Measurements from ENCODE around the gene E4F1. TPM values are rescaled to one million over a fixed set of nuclear protein-coding genes. Genes with fewer than 3 reads are reported as not detected.

Gene E4F1
- total and polyA plus RNA-seq, 2 donors (not counting 1 experiment from before 2014, with no cell fraction given), result 41.8 to 70.9 TPM

- no peak within 1 kb of the TSS for H3K27ac Mint-ChIP-seq
- Histone ChIP-seq H3K79me2 (ENCODE audit: control insufficient read depth, insufficient read depth, low read length) (peaks cover 25% of the 10 kb centered on the region), H3K4me3 (ENCODE audit: control extremely low read depth in 1 of 5, extremely low read depth in 1 of 5, insufficient read depth in 1 of 5, low read depth in 2 of 5, low read length in 4 of 5) (no peak within 1 kb of the TSS), H2AFZ (ENCODE audit: insufficient read depth, low read depth, low read length, poor library complexity, severe bottlenecking) (no peak within 1 kb of the TSS), H3K9ac (ENCODE audit: low read length) (no peak within 1 kb of the TSS), H4K20me1 (ENCODE audit: control insufficient read depth, insufficient read depth, low read length, poor library complexity, severe bottlenecking) (peaks cover 11% of the 10 kb centered on the region), H3K27me3 (replicated peaks in 1 of 4; ENCODE audit: control extremely low read depth in 1 of 4, control insufficient read depth in 3 of 4, insufficient read depth in 4 of 4, low read length in 3 of 4) (no peaks in the 10 kb centered on the region), H3K27ac (ENCODE audit: low read length in 2 of 2) (no peak within 1 kb of the TSS), H3K9me3 (ENCODE audit: control extremely low read depth in 1 of 3, control insufficient read depth in 2 of 3, insufficient read depth in 1 of 3, low read length in 2 of 3) (no peaks in the 10 kb centered on the region), H3K4me1 (ENCODE audit: control insufficient read depth in 2 of 2, insufficient read depth in 2 of 2, low read length in 2 of 2) (peaks cover 16 to 32% of the 10 kb centered on the region in 2 donors), H3K36me3 (replicated peaks in 1 of 2; ENCODE audit: control extremely low read depth in 1 of 2, control insufficient read depth in 1 of 2, extremely low read depth in 1 of 2, insufficient read depth in 2 of 2, low read length in 1 of 2) (peaks cover 0 to 37% of the 10 kb centered on the region in 2 experiments), H3K4me2 (replicated peaks; ENCODE audit: low read depth, low read length, poor library complexity, severe bottlenecking) (no peak within 1 kb of the TSS)
- DNase-seq (no peak), ATAC-seq (ENCODE audit: low read depth) (no peak)
- no peaks in the 10 kb centered on the region for H3K9me3 Mint-ChIP-seq (ENCODE audit: insufficient read depth)
- peaks cover 33% of the 10 kb centered on the region for H3K4me1 Mint-ChIP-seq
- intact Hi-C loops (cut with micrococcal nuclease), result no loop called here
- 85% methylated on average over 24 of the region's 24 CpGs for WGBS (ENCODE audit: insufficient coverage)
- TF ChIP-seq CTCF (IDR thresholded peaks at IDR 0.05) (no peak), EZH2 (IDR thresholded peaks at IDR 0.05; ENCODE audit: borderline replicate concordance, insufficient read depth, low read depth, low read length, poor library complexity, severe bottlenecking) (no peak)
- POLR2A ChIA-PET, result no interaction called here
- H3K27me3 Mint-ChIP-seq, result no peaks in the 10 kb centered on the region
- CTCF ChIA-PET, result interaction anchor here (1.0 to 1.2 kb wide), 2 partner anchors 16 kb away, joined by 3 read pairs; no protein-coding TSS in a partner anchor
- H3K4me3 Mint-ChIP-seq, result no peak within 1 kb of the TSS
Observed at GRCh38 chr16:2210386-2211365, 12.7 kb upstream of the E4F1 start, which contains the start of gene BRICD5. Gene BRICD5, minus strand, starts transcription at chr16:2210863. Its CDS starts 30 bp downstream, at chr16:2210833.

All from B cell (primary cell).